ENCODE measurements around the gene USP21.

DNA sequence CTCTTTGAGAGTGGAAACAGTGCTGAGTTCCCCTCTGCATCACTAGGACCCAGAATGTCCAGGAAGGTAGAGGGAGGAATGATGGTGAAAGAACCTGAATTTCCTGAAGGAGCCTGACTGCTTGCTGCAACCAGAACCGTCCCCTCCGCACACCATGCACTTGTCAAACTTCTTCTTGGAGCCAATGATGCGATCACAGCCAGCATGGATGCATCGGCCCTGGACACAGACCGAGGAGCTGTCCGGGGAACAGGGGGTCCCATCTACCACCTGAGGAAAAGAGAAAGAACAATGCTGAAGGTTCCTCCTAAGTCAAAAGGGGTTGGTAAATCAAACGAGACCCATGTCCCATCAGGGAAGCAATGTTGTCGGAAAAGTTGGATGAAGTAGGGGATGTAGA, 32.7 kb downstream of the USP21 start:
- TF ChIP-seq, protein P1, sequence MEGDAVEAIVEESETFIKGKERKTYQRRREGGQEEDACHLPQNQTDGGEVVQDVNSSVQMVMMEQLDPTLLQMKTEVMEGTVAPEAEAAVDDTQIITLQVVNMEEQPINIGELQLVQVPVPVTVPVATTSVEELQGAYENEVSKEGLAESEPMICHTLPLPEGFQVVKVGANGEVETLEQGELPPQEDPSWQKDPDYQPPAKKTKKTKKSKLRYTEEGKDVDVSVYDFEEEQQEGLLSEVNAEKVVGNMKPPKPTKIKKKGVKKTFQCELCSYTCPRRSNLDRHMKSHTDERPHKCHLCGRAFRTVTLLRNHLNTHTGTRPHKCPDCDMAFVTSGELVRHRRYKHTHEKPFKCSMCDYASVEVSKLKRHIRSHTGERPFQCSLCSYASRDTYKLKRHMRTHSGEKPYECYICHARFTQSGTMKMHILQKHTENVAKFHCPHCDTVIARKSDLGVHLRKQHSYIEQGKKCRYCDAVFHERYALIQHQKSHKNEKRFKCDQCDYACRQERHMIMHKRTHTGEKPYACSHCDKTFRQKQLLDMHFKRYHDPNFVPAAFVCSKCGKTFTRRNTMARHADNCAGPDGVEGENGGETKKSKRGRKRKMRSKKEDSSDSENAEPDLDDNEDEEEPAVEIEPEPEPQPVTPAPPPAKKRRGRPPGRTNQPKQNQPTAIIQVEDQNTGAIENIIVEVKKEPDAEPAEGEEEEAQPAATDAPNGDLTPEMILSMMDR (IDR thresholded peaks at IDR 0.05), result no peak
- TF ChIP-seq EP300 (IDR thresholded peaks at IDR 0.05), result no peak
- TF ChIP-seq POLR2A (IDR thresholded peaks at IDR 0.05), result no peak
